D721Med (cell line): ENCODE results near the gene IKZF4.
"Not testable (repeated sequence)": the region's sequence is repeated elsewhere in the genome, so short reads cannot be mapped to it uniquely, and the experiment has no call there.

Experiments used
- DNase-seq: peaks from one replicate; pipeline ENCODE4 v3.0.0; 2011; ENCODE audit warnings: low spot score; ENCODE audit not compliant: insufficient read length
- FAIRE-seq: peaks from 2 replicates; lab custom pipeline; 2011; peaks lifted over from hg19 to GRCh38; lab: Jason Lieb, UNC
- TF ChIP-seq, protein P1 (sequence below): IDR thresholded peaks from 2 replicates; pipeline ENCODE4 v1.5.1; 2012; ENCODE audit warnings: mild to moderate bottlenecking, control low read depth; ENCODE audit not compliant: insufficient read depth; ENCODE audit errors: missing control alignments

The IKZF4 gene

DNA sequence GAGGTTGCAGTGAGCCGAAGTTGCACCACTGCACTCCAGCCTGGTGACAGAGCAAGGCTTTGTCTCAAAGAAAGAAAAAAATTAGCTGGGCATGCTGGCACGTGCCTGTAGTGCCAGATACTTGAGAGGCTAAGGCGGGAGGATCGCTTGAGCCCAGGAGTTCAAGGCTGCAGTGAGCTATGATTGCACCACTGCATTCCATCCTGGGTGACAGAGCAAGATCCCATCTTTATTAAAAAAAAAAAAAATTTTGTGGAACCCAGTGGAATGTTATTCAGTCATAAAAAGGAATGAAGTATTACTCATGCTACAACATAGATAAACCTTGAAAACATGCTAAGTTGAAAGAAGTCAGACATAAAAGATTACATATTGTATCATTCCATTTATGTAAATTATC lies 50.8 kb downstream of the IKZF4 start:
- DNase-seq (no peak), FAIRE-seq (no peak)
- TF ChIP-seq, protein P1, sequence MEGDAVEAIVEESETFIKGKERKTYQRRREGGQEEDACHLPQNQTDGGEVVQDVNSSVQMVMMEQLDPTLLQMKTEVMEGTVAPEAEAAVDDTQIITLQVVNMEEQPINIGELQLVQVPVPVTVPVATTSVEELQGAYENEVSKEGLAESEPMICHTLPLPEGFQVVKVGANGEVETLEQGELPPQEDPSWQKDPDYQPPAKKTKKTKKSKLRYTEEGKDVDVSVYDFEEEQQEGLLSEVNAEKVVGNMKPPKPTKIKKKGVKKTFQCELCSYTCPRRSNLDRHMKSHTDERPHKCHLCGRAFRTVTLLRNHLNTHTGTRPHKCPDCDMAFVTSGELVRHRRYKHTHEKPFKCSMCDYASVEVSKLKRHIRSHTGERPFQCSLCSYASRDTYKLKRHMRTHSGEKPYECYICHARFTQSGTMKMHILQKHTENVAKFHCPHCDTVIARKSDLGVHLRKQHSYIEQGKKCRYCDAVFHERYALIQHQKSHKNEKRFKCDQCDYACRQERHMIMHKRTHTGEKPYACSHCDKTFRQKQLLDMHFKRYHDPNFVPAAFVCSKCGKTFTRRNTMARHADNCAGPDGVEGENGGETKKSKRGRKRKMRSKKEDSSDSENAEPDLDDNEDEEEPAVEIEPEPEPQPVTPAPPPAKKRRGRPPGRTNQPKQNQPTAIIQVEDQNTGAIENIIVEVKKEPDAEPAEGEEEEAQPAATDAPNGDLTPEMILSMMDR: no peak

DNA sequence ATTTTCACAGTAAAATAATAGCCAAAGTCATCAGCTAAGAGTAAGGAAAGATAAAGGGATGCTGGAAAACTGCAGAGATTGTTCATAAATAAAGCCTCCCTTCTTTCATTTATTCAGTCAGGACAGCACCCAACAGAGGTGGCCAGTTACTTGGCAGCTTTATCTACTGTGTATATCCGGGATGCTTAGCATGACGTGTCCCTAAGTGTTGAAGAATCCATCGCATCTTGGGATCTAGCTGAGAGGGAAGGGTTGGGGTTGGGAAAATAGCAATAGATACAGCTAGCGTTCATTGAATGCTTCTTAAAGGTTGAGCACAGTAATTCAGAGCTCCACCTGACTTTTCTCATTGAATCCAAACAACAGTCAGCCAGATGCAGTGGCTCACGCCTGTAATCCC lies 53.6 kb downstream of the IKZF4 start:
- no peak for DNase-seq
- TF ChIP-seq, protein P1: no peak
- FAIRE-seq: no peak

DNA sequence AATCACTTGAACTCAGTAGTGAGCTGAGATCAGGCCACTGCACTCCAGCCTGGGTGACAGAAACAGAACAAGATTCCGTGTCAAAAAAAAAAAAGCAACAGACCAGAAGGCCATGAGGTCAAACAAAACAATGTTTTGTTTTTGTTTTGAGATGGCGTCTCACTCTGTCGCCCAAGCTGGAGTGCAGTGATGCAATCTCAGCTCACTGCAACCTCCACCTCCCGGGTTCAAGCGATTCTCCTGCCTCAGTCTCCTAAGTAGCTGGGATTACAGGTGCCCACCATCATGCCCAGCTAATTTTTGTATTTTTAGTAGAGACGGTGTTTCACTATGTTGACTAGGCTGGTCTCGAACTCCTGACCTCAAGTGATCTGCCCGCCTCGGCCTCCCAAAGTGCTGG lies 57.1 kb downstream of the IKZF4 start:
- not testable (repeated sequence) for DNase-seq, FAIRE-seq

DNA sequence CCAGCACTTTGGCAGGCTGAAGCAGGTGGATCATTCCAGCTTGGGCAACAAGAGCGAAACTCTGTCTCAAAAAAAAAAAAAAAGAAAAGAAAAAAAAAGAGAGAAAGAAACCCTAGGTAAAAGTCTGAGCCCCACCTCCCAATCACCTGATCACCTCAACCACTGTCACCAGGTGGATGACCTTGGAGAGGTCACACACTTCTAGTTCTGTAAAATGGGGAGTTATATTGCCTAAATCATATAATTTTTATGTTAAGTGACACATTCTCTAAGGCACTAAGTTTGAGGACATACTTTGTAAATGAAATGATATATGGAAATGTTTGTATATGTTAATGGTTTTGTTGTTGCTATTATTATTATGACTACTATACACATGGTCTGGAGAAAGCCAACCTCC lies 57.6 kb downstream of the IKZF4 start:
- FAIRE-seq (no peak), DNase-seq (no peak)
- TF ChIP-seq, protein P1: no peak

DNA sequence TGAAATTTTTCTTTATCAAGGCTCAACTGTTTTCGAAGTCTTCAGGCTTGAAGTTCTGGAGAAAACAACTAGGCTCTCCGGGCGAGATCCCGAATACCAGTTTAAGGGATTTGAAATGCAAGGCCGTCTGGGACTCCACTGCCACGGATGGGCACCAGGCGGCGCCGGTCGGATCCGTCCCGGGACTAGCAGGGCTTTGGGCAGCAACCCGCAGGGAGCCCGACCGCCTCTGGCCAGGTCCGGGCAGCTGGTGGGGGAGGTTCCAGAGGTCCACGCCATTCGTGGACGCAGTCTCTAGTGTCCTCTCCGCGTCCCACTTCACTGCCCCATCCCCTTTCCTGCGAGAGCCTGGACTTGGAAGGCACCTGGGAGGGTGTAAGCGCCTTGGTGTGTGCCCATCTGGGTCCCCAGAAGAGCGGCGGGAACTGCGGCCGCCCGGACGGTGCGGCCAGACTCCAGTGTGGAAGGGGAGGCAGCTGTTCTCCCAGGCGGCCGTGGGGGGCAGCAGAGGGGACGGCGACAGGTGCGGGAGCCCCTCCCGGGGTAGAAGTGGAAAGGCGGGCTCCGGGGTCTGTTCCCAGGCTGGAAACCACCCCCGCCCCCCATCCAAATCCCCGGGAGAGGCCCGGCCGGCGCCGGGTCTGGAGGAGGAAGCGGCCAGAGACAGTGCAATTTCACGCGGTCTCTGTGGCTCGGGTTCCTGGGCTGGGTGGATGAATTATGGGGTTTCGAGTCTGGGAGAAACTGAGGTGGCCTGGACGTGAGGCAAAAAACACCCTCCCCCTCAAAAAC lies 58.3 kb downstream of the IKZF4 start:
- no peak for FAIRE-seq
- peak; percentile 78 for DNase-seq
- TF ChIP-seq, protein P1: peak; percentile 73

DNA sequence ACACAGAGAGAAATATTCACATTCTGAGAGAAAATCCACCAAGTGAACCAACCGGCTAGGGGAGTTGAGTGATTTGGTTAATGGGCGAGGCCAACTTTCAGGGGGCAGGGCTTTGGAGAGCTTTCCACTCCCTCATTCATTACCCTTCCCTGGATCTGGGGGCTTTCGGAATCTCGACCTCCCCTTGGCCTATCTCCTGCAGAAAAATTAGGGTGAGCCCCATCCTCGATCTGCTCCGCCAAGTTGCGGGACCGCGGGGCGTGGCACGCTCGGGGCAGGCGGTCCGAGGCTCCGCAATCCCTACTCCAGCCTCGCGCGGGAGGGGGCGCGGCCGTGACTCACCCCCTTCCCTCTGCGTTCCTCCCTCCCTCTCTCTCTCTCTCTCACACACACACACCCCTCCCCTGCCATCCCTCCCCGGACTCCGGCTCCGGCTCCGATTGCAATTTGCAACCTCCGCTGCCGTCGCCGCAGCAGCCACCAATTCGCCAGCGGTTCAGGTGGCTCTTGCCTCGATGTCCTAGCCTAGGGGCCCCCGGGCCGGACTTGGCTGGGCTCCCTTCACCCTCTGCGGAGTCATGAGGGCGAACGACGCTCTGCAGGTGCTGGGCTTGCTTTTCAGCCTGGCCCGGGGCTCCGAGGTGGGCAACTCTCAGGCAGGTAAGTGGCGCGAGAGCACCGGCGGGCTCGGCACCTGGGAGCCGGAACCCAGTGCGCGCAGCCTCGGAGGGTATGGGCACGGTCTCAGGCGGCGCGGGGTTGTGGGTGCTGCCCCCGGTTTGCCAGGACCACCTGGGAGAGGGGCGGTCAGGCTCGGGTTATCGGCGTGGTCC lies 59.1 kb downstream of the IKZF4 start, which contains the start of gene ERBB3:
ERBB3 (plus strand) TSS at position 443 of the 833 bp plus-strand sequence; CDS start at position 579, 136 bp downstream.
- TF ChIP-seq, protein P1: no peak
- no peak for FAIRE-seq
- peak; percentile 52 for DNase-seq

DNA sequence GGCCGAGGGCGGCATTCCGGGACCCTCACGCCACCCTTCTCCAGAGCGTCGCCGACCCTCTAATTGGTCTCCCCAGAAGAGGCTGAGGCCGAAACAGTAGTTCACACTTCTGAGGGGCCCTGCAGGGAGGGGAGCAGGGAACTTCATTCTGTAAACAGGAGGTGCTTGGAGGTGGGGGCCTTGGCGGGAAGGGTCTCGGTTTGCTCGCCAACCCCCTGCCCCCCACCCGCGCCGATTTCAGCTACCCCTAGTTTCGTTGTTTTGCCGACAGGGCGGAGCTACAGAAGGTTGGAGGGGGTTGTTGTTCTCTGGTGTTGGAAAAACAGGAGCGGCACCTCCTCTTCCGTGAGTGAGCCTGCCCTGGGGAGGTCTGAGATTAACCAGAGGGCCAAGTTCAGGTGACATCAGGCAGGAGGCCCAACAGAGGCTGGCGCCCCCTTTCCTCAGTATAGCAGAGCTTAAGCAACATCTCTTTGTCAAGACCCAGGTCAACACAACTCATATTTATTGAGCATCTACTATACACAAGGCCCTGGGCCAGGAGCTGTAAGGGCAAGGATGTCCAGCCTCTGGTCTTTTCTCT lies 59.8 kb downstream of the IKZF4 start:
- FAIRE-seq (no peak), DNase-seq (no peak)

More for the DNA sequence above, 59.8 kb downstream of the IKZF4 start:
- TF ChIP-seq, protein P1: no peak
